ENCODE measurements around the gene FBXW7. TPM values are rescaled to one million over a fixed set of nuclear protein-coding genes. Genes with fewer than 3 reads are reported as not detected.

The FBXW7 gene
- total and polyA plus RNA-seq, 2 of the 8 experiments (the other 6 are each of a cell fraction or from before 2014, with no cell fraction given), result 6.0 to 26.7 TPM

- WGBS, 2 experiments (ENCODE audit: extremely low coverage in 1 of 2, insufficient coverage in 1 of 2, insufficient read length in 1 of 2, insufficient replicate concordance in 2 of 2, low coverage in 1 of 2, low lambda C conversion rate in 2 of 2, missing lambda C conversion rate in 1 of 2), result 79% methylated on average over 1 of the region's 1 CpG; no CpG with 5 or more reads in 1 of the 2 experiments
- ChIA-PET POLR2A (ENCODE audit: partially characterized antibody) (no interaction called here), CTCF (ENCODE audit: partially characterized antibody) (no interaction called here)
- no peak overlapping the region for H2BK12ac ChIP-seq (ENCODE audit: low read depth, low read length)
- H3K36me3 ChIP-seq (ENCODE audit: control insufficient read depth in 2 of 4, insufficient read depth in 4 of 4, low read length in 3 of 4), result no peaks in the 10 kb centered on the region
- H2BK5ac ChIP-seq (ENCODE audit: low read depth, low read length), result no peak overlapping the region
- H3K27me3 ChIP-seq (replicated peaks in 1 of 4; ENCODE audit: control insufficient read depth in 3 of 4, extremely low read depth in 1 of 4, insufficient read depth in 3 of 4, low read length in 3 of 4), result no peaks in the 10 kb centered on the region
- no peaks in the 10 kb centered on the region for H3K4me1 ChIP-seq (replicated peaks in 1 of 4; ENCODE audit: control insufficient read depth in 3 of 4, insufficient read depth in 4 of 4, low read length in 3 of 4)
- H2AFZ ChIP-seq (ENCODE audit: low read length), result no peak overlapping the region
- H3K23ac ChIP-seq (ENCODE audit: insufficient read length), result no peak overlapping the region
- H3K79me1 ChIP-seq (ENCODE audit: low read depth, low read length), result no peaks in the 10 kb centered on the region
- H3K18ac ChIP-seq (ENCODE audit: extremely low read depth, low read length), result no peak overlapping the region
- no peak overlapping the region for H3K27ac ChIP-seq (ENCODE audit: low read depth, low read length)
- H3K14ac ChIP-seq (ENCODE audit: insufficient read length), result no peak overlapping the region
- H3K4me3 ChIP-seq (ENCODE audit: extremely low read depth in 1 of 4, insufficient read depth in 2 of 4, low read depth in 3 of 4, low read length in 4 of 4), result no peak overlapping the region
- no peak overlapping the region for H4K8ac ChIP-seq (ENCODE audit: extremely low read depth, insufficient read depth, low read length)
- no peak for DNase-seq (ENCODE audit: low read depth in 1 of 2, low spot score in 2 of 2)
- no peak overlapping the region for H3K56ac ChIP-seq (replicated peaks; ENCODE audit: insufficient read length, low read depth, low read length)
- H3K4ac ChIP-seq (replicated peaks; ENCODE audit: insufficient read length, low read depth, low read length), result no peak overlapping the region
- no peak overlapping the region for H2AK5ac ChIP-seq (ENCODE audit: low read depth, low read length)
- H4K20me1 ChIP-seq (replicated peaks in 1 of 2; ENCODE audit: control insufficient read depth in 1 of 2, insufficient read depth in 2 of 2, low read length in 2 of 2), result no peaks in the 10 kb centered on the region
- no peaks in the 10 kb centered on the region for H3K79me2 ChIP-seq (ENCODE audit: control insufficient read depth in 1 of 2, insufficient read depth in 2 of 2, low read length in 2 of 2)
- H2BK20ac ChIP-seq (ENCODE audit: low read length), result no peak overlapping the region
- H3K23me2 ChIP-seq (ENCODE audit: low read depth, low read length), result no peaks in the 10 kb centered on the region
- H2BK15ac ChIP-seq (ENCODE audit: low read length), result no peak overlapping the region
- FAIRE-seq, result no peak
- H3K4me2 ChIP-seq (ENCODE audit: insufficient read depth in 1 of 2, low read depth in 2 of 2, low read length in 2 of 2), result no peak overlapping the region
- no peak overlapping the region for H2BK120ac ChIP-seq (replicated peaks; ENCODE audit: low read depth, low read length)
- H4K5ac ChIP-seq (ENCODE audit: insufficient read length, low read depth, low read length), result no peak overlapping the region
- no peak overlapping the region for H3K9ac ChIP-seq (replicated peaks in 1 of 4; ENCODE audit: extremely low read depth in 1 of 4, low read depth in 3 of 4, low read length in 3 of 4)
- no peaks in the 10 kb centered on the region for H3K9me3 ChIP-seq (ENCODE audit: insufficient read depth in 2 of 2, low read depth in 1 of 2, low read length in 1 of 2)
- no peak overlapping the region for H4K91ac ChIP-seq (replicated peaks; ENCODE audit: insufficient read length, low read length)
- no peak for TF ChIP-seq ZNF274 (IDR thresholded peaks at IDR 0.05; ENCODE audit: borderline replicate concordance, extremely low read depth, low read length)
- no peak for TF ChIP-seq CBX8 (IDR thresholded peaks at IDR 0.05; ENCODE audit: borderline replicate concordance, low read depth, low read length)
- TF ChIP-seq RBBP5 (IDR thresholded peaks at IDR 0.05; ENCODE audit: borderline replicate concordance, low read depth, low read length), result no peak
- no peak for TF ChIP-seq SP4 (IDR thresholded peaks at IDR 0.05; ENCODE audit: low read length)
- TF ChIP-seq HDAC2 (IDR thresholded peaks at IDR 0.05; ENCODE audit: borderline replicate concordance in 1 of 2, low read depth in 2 of 2, low read length in 2 of 2), result no peak
- TF ChIP-seq POLR2A (IDR thresholded peaks at IDR 0.05; ENCODE audit: control extremely low read depth in 1 of 2, low read depth in 2 of 2, low read length in 2 of 2), result no peak
- TF ChIP-seq KDM4A (IDR thresholded peaks at IDR 0.05; ENCODE audit: low read depth, low read length, severe bottlenecking), result no peak
- no peak for TF ChIP-seq CREB1 (IDR thresholded peaks at IDR 0.05)
- no peak for TF ChIP-seq SRF (IDR thresholded peaks at IDR 0.05; ENCODE audit: low read depth, low read length)
- TF ChIP-seq CTCF (IDR thresholded peaks at IDR 0.05; ENCODE audit: control extremely low read depth in 1 of 3, insufficient read depth in 1 of 3, low read depth in 1 of 3, low read length in 3 of 3), result no peak
- no peak for TF ChIP-seq BRCA1 (IDR thresholded peaks at IDR 0.05; ENCODE audit: low read depth, low read length)
- no peak for TF ChIP-seq EP300 (IDR thresholded peaks at IDR 0.05; ENCODE audit: borderline replicate concordance in 1 of 2, low read depth in 2 of 2, low read length in 2 of 2)
- no peak for TF ChIP-seq BCL11A (IDR thresholded peaks at IDR 0.05; ENCODE audit: low read depth in 2 of 2, low read length in 2 of 2)
These were observed 39.6 kb upstream of the FBXW7 start for GRCh38 chr4:152575533-152575932.
